Fibroblast of lung (primary cell): Measurements from ENCODE around the gene SLC38A8.

ENCODE experiments used
- EZH2 ChIP-seq: IDR thresholded peaks from 2 replicates; pipeline ENCODE4 v1.5.1; 2012; ENCODE audit warnings: low read length, control low read depth, mild to moderate bottlenecking; ENCODE audit errors: missing control alignments
- TF ChIP-seq, protein P1 (sequence below), 2 donors: IDR thresholded peaks in 1 of 2; conservative IDR thresholded peaks in 1 of 2; 1 replicate in 1 of 2; 2 replicates in 1 of 2; pipeline ENCODE4 v1.5.1; 2011 to 2012; ENCODE audit warnings: low read length in 2 of 2, control low read depth in 1 of 2, inconsistent platforms in 1 of 2, low read depth in 1 of 2, mild to moderate bottlenecking in 1 of 2

DNA sequence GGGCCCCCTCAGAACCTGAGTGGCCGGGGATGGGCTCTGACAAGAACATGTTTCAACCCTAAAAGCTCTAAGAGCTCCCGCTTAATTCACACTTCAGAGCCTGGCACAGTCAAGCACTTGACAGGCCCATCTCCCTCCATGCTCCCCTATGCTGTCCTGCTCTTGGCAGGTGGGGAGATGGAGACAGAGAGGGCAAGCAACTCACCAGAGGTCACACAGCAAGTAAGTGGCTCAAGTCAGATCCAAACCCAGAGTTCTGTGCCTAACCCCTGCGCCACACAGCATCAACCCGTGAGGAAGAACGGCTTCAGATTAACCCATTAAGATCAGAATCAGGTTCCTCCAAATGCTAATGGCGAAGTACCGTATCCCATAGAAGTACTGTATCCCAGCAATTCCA, 38.2 kb downstream of the SLC38A8 start:
- TF ChIP-seq EZH2 = no peak
- TF ChIP-seq, protein P1, sequence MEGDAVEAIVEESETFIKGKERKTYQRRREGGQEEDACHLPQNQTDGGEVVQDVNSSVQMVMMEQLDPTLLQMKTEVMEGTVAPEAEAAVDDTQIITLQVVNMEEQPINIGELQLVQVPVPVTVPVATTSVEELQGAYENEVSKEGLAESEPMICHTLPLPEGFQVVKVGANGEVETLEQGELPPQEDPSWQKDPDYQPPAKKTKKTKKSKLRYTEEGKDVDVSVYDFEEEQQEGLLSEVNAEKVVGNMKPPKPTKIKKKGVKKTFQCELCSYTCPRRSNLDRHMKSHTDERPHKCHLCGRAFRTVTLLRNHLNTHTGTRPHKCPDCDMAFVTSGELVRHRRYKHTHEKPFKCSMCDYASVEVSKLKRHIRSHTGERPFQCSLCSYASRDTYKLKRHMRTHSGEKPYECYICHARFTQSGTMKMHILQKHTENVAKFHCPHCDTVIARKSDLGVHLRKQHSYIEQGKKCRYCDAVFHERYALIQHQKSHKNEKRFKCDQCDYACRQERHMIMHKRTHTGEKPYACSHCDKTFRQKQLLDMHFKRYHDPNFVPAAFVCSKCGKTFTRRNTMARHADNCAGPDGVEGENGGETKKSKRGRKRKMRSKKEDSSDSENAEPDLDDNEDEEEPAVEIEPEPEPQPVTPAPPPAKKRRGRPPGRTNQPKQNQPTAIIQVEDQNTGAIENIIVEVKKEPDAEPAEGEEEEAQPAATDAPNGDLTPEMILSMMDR (conservative IDR thresholded peaks at IDR 0.05 in 1 of 2, IDR thresholded peaks at IDR 0.05 in 1 of 2; ENCODE audit: low read depth in 1 of 2, low read length in 2 of 2) = no peak
